GM10266 (cell line): ENCODE data around the gene DOK6.

ENCODE experiments used
- DNase-seq: peaks from one replicate; pipeline ENCODE4 v3.0.0; 2012; ENCODE audit errors: extremely low spot score
- TF ChIP-seq, protein P1 (sequence below): IDR thresholded peaks from 2 replicates; pipeline ENCODE4 v1.5.1; 2012; ENCODE audit warnings: mild to moderate bottlenecking, low read depth; ENCODE audit not compliant: control insufficient read depth, insufficient read depth; ENCODE audit errors: missing control alignments

The DOK6 gene

DNA sequence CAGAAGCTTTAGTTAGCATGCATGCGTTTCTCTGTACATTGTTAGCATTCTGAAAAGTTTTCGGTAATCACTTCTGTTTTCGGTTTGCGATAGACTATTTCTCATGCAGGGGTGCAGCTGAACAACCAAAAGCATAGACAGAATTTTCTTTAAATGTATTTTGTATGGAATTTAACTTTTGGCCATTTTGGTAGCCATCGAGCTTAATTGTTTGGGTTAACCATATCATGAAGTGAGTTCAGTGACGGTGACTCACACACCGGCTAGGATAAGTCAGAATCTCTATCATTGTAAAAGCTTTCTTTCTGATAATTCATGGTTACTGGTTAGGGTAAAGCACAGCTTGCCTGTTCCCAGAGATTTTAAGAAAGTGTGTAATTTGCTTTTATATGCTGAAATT lies 439.8 kb downstream of the DOK6 start:
- DNase-seq = no peak
- TF ChIP-seq, protein P1, sequence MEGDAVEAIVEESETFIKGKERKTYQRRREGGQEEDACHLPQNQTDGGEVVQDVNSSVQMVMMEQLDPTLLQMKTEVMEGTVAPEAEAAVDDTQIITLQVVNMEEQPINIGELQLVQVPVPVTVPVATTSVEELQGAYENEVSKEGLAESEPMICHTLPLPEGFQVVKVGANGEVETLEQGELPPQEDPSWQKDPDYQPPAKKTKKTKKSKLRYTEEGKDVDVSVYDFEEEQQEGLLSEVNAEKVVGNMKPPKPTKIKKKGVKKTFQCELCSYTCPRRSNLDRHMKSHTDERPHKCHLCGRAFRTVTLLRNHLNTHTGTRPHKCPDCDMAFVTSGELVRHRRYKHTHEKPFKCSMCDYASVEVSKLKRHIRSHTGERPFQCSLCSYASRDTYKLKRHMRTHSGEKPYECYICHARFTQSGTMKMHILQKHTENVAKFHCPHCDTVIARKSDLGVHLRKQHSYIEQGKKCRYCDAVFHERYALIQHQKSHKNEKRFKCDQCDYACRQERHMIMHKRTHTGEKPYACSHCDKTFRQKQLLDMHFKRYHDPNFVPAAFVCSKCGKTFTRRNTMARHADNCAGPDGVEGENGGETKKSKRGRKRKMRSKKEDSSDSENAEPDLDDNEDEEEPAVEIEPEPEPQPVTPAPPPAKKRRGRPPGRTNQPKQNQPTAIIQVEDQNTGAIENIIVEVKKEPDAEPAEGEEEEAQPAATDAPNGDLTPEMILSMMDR = no peak

DNA sequence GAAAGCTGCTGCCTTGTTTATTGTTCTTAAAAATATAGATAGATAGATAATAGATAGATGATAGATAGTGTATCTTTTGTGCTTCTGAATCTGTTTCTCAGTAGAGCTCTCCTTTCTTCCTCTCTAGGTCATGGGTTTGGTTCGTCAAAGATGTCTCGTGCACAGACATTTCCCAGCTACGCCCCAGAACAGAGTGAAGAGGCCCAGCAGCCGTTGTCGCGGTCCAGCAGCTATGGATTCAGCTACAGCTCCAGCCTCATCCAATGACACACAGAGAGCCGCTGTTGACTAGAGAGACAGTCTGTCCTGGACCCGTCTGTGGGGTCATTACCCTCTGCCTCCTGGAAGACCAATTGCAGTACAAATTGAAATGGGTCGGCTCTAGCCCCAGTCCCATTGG lies 440.4 kb downstream of the DOK6 start:
- TF ChIP-seq, protein P1 = no peak
- no peak for DNase-seq

DNA sequence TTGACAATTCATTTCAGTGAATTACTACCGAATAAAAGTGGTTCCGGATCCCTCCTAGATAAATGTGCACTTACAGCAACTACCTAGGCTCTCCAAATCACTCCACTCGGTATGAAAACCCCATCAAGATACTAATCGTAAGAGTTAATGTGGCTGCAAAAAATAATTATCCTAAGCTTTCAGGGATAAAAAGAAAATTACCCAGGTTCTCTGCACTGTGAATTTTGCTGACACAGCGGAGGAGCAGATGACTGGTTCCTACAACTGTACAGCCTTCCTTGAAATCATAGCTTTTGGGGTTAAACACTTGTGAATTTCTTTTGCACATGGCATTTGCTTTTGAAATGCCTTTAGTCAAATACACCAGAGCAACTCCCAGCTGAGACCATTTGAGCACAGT lies 442.3 kb downstream of the DOK6 start:
- no peak for DNase-seq
- TF ChIP-seq, protein P1 = no peak

DNA sequence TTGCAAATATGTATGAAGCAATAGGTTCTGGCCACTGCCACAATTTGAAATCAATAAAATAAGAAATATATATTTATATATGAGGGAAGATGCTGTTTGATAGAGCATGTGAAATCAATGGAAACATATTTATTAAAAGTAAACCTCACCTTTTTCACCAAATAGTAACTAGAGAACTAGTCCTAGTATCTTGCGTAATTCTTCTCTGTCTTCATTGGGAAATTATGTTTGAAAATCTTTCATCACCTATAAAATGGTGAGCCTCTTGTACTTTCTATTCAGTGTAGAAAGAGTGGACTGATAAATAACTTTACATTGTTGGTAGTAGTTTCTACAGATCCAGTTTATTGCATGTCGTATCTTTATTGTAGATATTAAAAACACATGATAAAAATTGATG lies 444.0 kb downstream of the DOK6 start:
- DNase-seq = no peak
- TF ChIP-seq, protein P1 = no peak

DNA sequence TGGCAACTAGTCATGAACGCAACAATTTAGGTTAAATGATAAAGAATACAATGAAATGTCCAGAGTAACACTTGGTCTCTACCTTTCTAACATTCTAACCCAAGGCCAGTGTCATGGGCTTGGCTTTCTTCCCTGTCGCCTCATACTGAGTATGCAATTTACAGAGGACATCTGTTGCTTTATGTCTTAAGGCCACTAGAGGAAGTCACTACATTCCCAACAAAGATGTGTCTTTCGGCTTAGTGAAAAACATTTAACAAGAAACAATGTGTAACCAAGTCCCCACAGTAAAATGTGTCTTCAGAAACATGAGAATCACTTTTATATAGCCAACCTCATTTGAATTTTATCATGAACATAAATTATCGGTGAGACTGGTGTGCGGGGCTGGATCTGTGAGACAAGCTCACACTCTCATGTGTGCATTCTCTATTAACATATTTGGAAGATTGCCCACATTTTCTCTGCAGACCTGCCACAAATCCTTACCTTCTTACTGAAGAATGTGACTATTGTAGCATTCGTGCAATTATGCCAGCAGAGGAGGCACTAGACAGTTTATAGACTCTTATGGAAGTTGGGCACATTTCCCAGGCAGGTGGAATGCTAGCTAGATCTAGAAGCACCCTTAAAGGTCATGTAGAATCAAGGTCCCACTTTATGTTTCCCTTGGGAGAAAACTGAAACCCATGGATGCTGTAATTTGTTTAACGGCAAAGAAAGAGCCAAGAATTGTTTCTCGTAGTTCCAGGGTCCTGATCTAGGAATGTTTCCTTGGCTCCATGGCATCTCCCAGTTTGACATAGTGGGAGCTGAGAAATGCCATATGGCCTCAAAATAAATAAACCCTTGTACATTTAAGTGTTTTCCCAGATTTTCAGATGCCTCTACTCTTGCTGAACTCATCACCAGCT lies 445.2 kb downstream of the DOK6 start:
- TF ChIP-seq, protein P1 = no peak
- DNase-seq = no peak

DNA sequence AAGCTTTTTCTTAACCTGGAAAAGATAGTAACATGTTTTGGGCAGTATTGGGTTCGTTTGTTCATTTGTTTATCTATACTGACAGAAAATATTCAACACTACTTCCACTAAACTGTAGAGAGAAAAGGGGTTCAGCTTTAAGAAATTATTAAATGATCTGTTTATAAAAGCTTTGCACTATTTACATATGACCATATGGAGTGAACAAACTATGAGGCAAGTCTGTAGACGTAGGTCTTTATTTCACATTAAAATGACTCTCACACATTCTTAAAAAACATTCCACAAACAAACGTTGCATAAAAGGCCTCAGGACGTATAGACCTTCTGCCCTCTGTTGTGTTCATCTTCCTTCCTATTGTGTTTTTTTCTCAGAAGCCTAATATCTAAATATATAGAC lies 452.4 kb downstream of the DOK6 start:
- TF ChIP-seq, protein P1 = no peak
- DNase-seq = no peak

DNA sequence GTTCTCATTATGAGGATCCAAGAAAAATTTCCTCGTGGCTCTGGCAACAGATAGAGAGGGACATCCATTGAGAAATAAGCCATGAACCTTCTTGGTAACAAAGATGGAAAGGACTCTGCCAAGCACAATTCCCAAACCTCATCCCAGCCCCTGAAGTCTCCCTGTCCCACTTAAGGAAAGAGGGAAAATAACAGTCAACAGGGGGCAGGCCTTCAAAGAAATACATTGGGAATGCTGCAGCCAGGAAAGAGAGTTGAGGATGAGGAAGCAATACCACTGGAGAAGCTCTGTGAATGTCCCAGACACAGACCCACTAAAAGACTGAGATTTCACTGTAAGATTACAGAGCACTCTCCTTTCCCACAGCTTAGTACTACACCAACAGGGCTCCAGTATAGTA lies 453.8 kb downstream of the DOK6 start:
- DNase-seq = no peak
- TF ChIP-seq, protein P1 = no peak
